ENCODE data around the gene SSR1.
A peak's percentile ranks its signal among the peaks of the same experiment; 100 is the strongest.

DNA sequence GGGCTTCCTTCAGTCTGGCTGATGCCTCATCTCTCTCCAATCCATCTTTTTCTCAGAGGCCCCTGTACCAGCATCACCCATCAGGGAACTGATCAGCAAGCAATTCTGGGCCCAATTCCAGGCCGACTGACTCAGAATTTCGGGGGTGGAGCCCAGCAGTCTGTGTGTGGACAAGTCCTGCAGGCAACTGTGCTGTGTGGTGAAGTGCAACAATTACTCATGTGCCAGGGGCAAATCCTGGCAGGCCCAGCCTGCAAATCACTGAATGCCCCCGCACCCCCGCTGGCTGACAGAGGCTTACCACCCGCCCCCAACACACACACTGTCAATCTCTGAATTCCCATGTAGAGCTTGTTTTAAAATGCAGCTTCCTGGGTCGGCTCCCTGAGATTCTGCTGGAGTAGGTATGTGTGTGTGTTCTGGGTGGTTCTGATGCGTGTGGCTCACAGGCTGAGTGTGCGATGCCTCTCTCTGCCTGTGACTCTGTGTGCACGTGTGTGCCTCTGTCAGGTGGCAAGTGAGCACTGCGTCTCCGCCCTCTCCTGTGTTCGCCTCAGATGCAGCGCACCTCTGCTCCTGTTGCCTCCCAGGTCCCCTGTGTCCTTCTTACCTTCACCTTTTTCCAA lies 45.4 kb downstream of the SSR1 start:
- TF ChIP-seq, protein P1, sequence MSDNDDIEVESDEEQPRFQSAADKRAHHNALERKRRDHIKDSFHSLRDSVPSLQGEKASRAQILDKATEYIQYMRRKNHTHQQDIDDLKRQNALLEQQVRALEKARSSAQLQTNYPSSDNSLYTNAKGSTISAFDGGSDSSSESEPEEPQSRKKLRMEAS (IDR thresholded peaks at IDR 0.05), result no peak
- TF ChIP-seq EP300 (IDR thresholded peaks at IDR 0.05; ENCODE audit: borderline replicate concordance), result no peak
- no peak for TF ChIP-seq FOXM1 (IDR thresholded peaks at IDR 0.05; ENCODE audit: borderline replicate concordance, low read depth)
- 0 out of 2 replicates have a peak, but pooled peaks have one; percentile 8 for TF ChIP-seq TEAD4 (IDR thresholded peaks at IDR 0.05)
- no peak for TF ChIP-seq YY1 (IDR thresholded peaks at IDR 0.05; ENCODE audit: low read depth)
- no peak for TF ChIP-seq CEBPB (IDR thresholded peaks at IDR 0.05)
- no peak for TF ChIP-seq REST (IDR thresholded peaks at IDR 0.05; ENCODE audit: low read depth)
- TF ChIP-seq ZBTB7A (IDR thresholded peaks at IDR 0.05; ENCODE audit: low read depth), result no peak
- no peak for TF ChIP-seq CREB1 (IDR thresholded peaks at IDR 0.05; ENCODE audit: low read depth)
